Cardiac septum (tissue), 1 donor: ENCODE measurements around the gene RBM8A. TPM values are rescaled to one million over a fixed set of nuclear protein-coding genes. Genes with fewer than 3 reads are reported as not detected.
"Not testable (repeated sequence)": the region's sequence is repeated elsewhere in the genome, so short reads cannot be mapped to it uniquely, and the experiment has no call there.

ENCODE experiments used
- DNase-seq: peaks from one replicate; pipeline ENCODE4 v3.0.0-alpha.2; 2020; ENCODE audit warnings: low spot score
- intact Hi-C: fragments of 100-400 bp; cut with DNase I; formaldehyde crosslinking; loops from one replicate; pipeline ENCODE4 v1.14.0; 2022
- total RNA-seq: library from RNA; stranded (reverse); fragmentation: NEBNext Ultra II Directional; extraction: Animal tissue kit (Norgen Biotek cat#: 25700); gene quantifications from one replicate; pipeline ENCODE4 v1.2.1, GENCODE V29; 2021
- donor health status: DM: no; HTN: no; CAD: no.

RBM8A gene
- total RNA-seq, 1 donor from 2014 or later: 74.2 TPM

GRCh38 chr1:145957443-145958319 lies 30.4 kb upstream of the RBM8A start, which contains the start of gene LIX1L:
TSS of gene LIX1L (minus strand) at chr1:145958017. CDS start at chr1:145957927, 90 bp downstream.
- intact Hi-C loops: loop anchor here (1.0 kb wide), 1 partner anchor 20 kb away; no protein-coding TSS in a partner anchor
- DNase-seq: peak; percentile 98

DNA sequence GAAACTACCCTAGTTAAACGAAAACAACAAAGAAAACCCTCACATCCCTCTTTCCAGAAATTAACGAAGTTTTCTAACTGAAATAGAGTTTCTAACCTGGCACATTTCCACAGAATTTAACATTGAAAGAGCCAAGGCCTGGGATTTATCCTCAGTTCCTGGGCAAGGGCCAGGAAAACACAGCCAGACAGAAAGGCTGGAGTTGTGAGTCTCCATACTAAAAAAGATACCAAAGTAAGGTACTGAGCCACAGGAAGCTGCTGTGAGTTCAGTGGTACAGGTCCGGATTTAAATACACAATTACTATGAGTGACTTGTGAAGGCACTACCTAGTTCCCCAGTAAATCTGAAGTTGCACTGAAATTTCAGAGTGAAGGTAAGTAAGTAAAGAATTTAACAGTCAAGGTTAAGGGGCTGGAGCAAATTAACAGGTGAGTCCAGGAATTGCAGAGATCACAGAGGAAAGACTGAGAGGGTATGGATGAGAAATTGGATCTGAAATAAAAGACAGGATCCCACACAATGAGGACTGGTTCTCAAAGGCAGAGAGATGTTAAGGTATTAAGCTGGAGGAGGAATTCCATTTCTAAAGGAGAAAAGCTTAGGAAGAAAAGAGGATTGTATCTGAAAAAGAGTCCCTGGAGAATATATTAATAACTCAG lies 29.6 kb upstream of the RBM8A start:
- DNase-seq: no peak
- intact Hi-C loops: loop anchor here (1.0 kb wide), 1 partner anchor 20 kb away; no protein-coding TSS in a partner anchor

DNA sequence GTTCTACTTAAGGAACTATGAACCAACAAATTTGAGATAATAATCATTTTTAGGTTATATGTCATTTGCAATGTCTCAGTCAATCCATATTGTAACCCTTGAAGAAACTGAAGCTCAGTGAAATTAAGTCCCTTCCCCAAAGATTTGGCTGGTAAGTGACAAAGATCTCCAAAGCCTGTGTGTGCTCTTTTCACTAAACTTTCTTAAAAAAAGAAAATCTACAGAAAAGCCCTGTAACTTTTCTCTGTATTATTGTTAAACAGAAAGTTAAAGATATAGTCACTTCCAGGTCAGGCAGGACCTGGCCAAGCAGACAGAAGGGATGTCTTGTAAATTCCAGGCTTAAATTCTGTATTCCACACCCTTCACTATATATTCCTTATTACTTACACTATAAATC lies 29.1 kb upstream of the RBM8A start:
- DNase-seq: no peak
- intact Hi-C loops: no loop called here

- no peak for DNase-seq
- intact Hi-C loops: no loop called here
These were observed 28.2 kb upstream of the RBM8A start for GRCh38 chr1:145955436-145955835.

DNA sequence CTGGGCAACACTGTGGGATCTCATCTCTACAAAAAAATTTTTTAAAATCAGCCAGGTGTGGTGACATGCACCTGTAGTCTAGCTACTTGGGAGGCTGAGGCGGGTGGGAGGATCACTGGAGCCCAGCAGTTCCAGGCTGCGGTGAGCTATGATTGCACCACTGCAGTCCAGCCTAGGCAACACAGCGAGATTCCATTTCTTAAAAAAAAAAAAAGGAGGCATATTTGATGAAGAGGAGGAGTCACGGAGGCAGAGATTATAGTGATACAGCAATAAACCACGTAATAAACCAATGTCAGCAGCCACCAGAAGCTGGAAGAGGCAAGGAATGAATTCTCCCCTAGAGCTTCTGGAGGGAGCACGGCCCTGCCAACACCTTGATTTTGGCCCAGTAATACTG lies 26.6 kb upstream of the RBM8A start:
- intact Hi-C loops: no loop called here

DNA sequence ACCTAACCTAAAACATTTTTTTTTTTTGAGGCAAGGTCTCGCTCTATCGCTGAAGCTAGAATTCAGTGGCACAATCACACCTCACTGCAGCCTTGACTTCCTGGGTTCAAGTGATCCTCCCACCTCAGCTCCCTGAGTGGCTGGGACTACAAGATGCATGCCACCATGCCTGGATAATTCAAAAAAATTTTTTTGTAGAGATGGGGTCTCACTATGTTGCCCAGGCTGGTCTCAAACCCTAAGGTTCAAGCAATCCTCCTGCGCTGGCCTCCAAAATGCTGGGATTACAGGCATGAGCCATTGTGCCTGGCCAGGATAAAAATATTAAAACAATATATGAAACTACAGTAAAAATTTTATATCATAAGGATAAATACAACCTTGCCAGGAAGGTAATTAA lies 25.6 kb upstream of the RBM8A start:
- intact Hi-C loops: no loop called here

More for the DNA sequence above, 26.6 kb upstream of the RBM8A start:
- no peak for DNase-seq

GRCh38 chr1:145951526-145951925 lies 24.2 kb upstream of the RBM8A start:
- intact Hi-C loops: no loop called here

More for the DNA sequence above, 25.6 kb upstream of the RBM8A start:
- DNase-seq: no peak

GRCh38 chr1:145949219-145949618 lies 21.9 kb upstream of the RBM8A start:
- intact Hi-C loops: no loop called here
- no peak for DNase-seq

More at GRCh38 chr1:145951526-145951925, 24.2 kb upstream of the RBM8A start:
- DNase-seq: no peak

GRCh38 chr1:145947551-145947950 lies 20.3 kb upstream of the RBM8A start:
- DNase-seq: no peak
- intact Hi-C loops: no loop called here

DNA sequence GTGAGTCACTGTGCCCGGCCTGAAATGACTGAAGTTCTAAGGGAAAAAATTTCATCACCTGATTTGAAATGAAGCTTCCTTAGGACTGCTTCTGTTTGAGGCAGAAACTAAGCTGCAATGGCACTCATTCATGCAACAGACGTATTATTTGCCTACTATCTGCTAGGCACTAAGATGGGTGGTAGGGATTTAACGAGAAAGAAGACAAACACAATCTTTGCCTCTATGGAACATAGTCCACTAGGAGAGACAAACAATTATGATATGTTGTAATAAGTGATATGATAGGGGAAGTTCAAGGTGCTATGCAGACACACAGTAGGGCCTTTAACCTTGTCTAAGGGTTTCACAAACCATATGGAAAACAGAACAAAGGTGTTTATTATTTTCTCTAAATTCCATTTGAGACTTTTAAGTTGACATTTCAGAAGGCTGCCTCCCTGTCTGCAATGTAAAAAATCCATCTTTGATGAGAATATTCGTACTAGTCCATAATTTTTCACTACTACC lies 19.2 kb upstream of the RBM8A start:
- no peak for DNase-seq
- intact Hi-C loops: no loop called here

- intact Hi-C loops: no loop called here
- DNase-seq: no peak
These were observed 17.2 kb upstream of the RBM8A start for GRCh38 chr1:145944532-145944931.

GRCh38 chr1:145942871-145943270 lies 15.6 kb upstream of the RBM8A start:
- no peak for DNase-seq
- intact Hi-C loops: no loop called here

- no peak for DNase-seq
- intact Hi-C loops: no loop called here
These were observed 15.1 kb upstream of the RBM8A start for GRCh38 chr1:145942405-145942804.

- intact Hi-C loops: no loop called here
- DNase-seq: no peak
These were observed 10.2 kb upstream of the RBM8A start for GRCh38 chr1:145937436-145937835.

GRCh38 chr1:145936247-145936646 lies 9.0 kb upstream of the RBM8A start:
- no peak for DNase-seq
- intact Hi-C loops: no loop called here

- no peak for DNase-seq
- intact Hi-C loops: no loop called here
These were observed 8.4 kb upstream of the RBM8A start for GRCh38 chr1:145935708-145936107.

GRCh38 chr1:145932522-145933009 lies 5.3 kb upstream of the RBM8A start:
- intact Hi-C loops, DNase-seq: not testable (repeated sequence)

DNA sequence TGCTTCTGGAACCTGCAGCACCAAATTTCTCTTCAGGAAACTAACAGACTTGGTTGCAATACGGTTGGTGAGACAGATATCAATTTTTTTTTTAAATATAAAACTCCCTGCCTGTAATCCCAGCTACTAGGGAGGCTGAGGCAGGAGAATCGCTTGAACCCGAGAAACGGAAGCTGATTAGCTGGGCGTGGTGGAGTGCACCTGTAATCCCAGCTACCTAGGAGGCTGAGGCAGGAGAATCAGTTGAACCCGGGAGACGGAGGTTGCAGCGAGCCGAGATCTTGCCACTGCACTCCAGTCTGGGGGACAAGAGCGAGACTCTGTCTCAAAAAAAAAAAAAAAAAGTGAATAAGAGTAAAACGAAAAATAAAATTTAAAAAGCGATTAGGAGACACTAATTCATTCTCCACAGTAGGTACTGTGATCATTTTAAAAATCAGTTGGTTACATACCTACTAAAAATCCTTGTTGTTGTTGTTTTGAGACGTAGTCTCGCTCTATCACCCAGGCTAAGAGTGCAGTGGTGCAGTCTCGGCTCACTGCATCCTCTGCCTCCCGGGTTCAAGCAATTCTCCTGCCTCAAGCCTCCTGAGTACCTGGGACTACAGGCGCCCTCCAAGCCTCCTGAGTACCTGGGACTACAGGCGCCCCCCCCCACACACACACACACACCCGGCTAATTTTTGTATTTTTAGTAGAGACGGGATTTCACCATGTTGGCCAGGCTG lies 796 bp upstream of the RBM8A start:
- intact Hi-C loops: loop anchor here (2.0 kb wide), 2 partner anchors 37 to 77 kb away; partner anchors contain the start of genes ANKRD34A and POLR3GL
- no peak for DNase-seq

DNA sequence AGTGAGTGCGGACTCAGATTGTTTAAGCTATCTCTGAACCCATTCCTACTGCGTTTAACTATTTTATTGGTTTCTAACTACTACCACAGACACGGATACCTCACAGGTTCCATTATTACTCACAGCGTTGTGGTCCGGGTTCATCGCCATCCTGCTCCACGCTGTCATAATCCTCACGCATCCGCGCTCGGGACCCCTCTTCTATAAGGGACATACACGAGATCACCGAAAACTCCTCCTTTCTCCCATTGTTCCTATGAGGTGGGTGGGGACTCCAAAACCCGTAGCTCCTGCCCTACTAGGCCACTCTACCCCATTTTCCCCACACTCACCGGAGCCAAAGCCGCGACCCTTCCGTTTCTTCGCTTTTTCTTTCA lies 610 bp downstream of the RBM8A start:
- DNase-seq: no peak
- intact Hi-C loops: loop anchor here (2.0 kb wide), 2 partner anchors 38 to 78 kb away; partner anchors contain the start of genes ANKRD34A and POLR3GL
